LNCaP clone FGC (cell line): Measurements from ENCODE around the gene BBS12.

Experiments used
- DNase-seq: peaks from one replicate; pipeline ENCODE4 v3.0.0-alpha.2; 2011; ENCODE audit warnings: low read depth
- H3K4me3 ChIP-seq: 2 replicates; pipeline ENCODE4 v1.5.1; 2011; ENCODE audit warnings: mild to moderate bottlenecking, low read depth, low read length, control low read depth
- TF ChIP-seq, protein P1 (sequence below): IDR thresholded peaks from 2 replicates; pipeline ENCODE4 v1.5.1; 2012; ENCODE audit warnings: mild to moderate bottlenecking; ENCODE audit not compliant: control insufficient read depth, insufficient read depth; ENCODE audit errors: extremely low read depth

Gene BBS12

DNA sequence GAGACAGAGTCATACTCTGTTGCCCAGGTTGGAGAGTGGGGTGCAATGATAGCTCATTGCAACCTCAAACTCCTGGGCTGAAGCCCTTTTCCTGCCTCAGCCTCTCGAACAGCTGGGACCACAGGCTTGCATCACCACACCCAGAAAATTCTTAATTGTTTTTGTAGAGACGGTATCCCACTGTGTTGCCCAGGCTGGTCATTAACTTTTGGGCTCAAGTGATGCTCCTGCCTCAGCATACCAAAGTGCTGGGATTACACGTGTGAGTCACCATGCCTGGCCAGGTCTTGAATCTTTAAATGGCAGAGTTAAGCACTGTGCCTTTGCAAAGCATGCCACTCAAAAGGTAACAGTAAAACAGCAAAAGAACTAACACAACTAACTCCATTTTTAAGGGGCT, 28.6 kb upstream of the BBS12 start:
- no peak for DNase-seq
- TF ChIP-seq, protein P1, sequence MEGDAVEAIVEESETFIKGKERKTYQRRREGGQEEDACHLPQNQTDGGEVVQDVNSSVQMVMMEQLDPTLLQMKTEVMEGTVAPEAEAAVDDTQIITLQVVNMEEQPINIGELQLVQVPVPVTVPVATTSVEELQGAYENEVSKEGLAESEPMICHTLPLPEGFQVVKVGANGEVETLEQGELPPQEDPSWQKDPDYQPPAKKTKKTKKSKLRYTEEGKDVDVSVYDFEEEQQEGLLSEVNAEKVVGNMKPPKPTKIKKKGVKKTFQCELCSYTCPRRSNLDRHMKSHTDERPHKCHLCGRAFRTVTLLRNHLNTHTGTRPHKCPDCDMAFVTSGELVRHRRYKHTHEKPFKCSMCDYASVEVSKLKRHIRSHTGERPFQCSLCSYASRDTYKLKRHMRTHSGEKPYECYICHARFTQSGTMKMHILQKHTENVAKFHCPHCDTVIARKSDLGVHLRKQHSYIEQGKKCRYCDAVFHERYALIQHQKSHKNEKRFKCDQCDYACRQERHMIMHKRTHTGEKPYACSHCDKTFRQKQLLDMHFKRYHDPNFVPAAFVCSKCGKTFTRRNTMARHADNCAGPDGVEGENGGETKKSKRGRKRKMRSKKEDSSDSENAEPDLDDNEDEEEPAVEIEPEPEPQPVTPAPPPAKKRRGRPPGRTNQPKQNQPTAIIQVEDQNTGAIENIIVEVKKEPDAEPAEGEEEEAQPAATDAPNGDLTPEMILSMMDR = no peak
- no peak overlapping the region for H3K4me3 ChIP-seq

DNA sequence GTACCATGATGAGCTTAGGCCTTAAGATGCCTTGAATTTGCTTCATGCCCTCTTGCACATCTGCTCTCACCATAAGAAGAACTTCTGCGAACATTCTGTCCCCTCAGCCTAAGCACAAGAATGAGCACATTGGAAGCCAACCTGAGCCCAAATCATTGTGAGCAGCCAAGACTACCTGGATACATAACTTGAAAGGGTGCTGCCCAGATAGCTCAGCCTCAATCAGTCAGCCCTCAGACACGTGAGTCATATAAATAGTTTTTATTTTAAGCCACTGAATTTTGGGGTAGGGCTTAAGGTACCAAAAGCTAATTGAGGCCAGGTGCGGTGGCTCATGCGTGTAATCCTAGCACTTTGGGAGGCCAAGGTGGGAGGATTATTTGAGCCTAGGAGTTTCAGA, 27.5 kb upstream of the BBS12 start:
- TF ChIP-seq, protein P1 = no peak
- DNase-seq = no peak

DNA sequence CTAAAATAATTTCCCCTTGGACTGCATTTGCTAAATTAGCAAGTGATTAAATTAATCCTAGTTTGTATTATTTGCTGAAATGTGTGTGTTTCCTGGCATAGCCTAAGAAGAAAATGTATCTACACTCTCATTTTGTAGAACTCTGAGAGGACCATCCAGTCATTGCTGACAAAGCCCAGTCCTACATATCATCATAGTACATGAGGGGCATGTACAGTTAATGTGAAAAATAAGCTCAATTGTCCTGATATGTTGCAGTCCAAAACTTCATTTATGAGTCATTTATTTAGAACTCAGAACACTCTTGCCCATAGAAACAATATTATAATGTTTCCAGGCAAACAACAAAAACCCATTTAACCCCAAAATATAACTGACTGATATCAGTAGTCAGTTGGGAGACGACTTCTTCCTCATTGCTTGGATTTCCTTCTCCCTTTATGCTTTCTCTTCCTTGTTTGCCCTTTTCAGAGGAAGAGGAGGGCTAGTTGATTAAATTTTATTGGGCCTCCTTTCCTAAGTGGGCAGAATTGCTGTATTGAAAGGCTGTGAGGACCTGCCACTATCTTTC, 26.9 kb upstream of the BBS12 start:
- DNase-seq = no peak
- no peak overlapping the region for H3K4me3 ChIP-seq
- TF ChIP-seq, protein P1 = no peak

More for the DNA sequence above, 27.5 kb upstream of the BBS12 start:
- no peak overlapping the region for H3K4me3 ChIP-seq

DNA sequence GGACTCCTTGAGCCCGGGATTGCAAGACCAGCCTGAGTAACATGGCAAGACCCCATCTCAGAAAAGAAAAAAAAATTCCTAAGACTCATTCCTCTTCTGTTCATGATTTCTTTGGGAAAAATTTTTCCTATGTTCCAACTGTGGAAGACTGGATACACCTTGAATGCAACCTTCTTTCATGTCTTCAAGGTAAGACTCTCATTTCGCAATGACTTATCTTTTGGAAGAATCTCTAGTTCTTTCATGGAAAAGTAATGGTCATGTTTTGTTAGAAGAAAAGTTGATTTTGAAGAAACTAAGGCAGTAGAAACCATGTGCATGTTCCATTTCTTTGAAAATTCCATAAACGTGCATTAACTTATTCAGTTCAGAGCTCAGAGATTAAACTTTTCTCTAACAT, 26.0 kb upstream of the BBS12 start:
- DNase-seq = no peak
- no peak overlapping the region for H3K4me3 ChIP-seq
- TF ChIP-seq, protein P1 = no peak

DNA sequence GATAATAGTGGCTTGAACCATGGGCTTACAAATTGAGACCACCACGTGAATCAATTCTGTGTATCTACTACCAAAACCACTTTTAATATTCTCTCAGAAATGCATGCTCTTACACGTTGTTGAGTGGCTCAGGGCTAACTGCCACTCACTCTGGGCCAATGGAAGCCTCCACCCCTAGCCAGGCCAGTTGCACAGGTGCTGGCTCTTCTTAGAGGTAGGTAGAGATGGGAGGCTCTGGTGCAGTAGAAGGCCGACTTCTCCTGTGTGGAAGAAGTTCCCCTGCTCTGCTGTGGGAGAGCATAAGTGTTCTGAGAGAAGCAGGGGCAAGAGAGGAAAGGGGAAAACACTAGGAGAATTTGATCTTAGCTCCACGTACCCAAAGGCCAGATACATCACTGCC, 25.0 kb upstream of the BBS12 start:
- no peak for DNase-seq
- TF ChIP-seq, protein P1 = no peak
- H3K4me3 ChIP-seq = no peak overlapping the region

DNA sequence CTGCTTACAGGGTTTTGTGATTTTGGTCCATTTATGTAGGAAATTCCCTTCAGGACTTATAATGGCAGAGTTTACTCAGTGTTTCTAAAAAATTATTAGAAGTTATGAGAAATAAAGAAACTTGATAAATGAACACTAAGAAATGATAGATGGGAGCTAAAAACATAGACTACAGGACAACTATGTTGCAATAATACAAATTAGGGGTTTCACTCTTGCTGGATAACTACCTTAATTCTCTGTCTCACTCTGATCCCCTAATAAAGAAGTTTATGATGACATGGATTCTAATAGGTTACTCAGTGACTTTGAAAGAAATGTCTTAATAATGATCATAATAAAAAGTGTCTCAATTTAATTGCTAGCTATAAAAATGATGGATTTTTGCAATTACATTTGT, 23.3 kb upstream of the BBS12 start:
- DNase-seq = no peak
- TF ChIP-seq, protein P1 = no peak
- H3K4me3 ChIP-seq = no peak overlapping the region
